ENCODE measurements around the gene NOP14.
"Not testable (repeated sequence)": the region's sequence is repeated elsewhere in the genome, so short reads cannot be mapped to it uniquely, and the experiment has no call there.

NOP14 gene

GRCh38 chr4:2942532-2943363 lies 20.5 kb downstream of the NOP14 start:
- DNase-seq (ENCODE audit: low read depth) = no peak

GRCh38 chr4:2942037-2942531 lies 21.1 kb downstream of the NOP14 start:
- no peak for DNase-seq (ENCODE audit: low read depth)

GRCh38 chr4:2941138-2942036 lies 21.8 kb downstream of the NOP14 start:
- no peak for DNase-seq (ENCODE audit: low read depth)

- no peak for DNase-seq (ENCODE audit: low read depth)
Measured at GRCh38 chr4:2940267-2941137, 22.7 kb downstream of the NOP14 start.

- no peak for DNase-seq (ENCODE audit: low read depth)
Measured at GRCh38 chr4:2939383-2940243, 23.6 kb downstream of the NOP14 start.

GRCh38 chr4:2938906-2939305 lies 24.3 kb downstream of the NOP14 start:
- no peak for DNase-seq (ENCODE audit: low read depth)

- DNase-seq (ENCODE audit: low read depth) = not testable (repeated sequence)
Measured at GRCh38 chr4:2938411-2938810, 24.8 kb downstream of the NOP14 start.

GRCh38 chr4:2937986-2938385 lies 25.2 kb downstream of the NOP14 start:
- DNase-seq (ENCODE audit: low read depth) = no peak

GRCh38 chr4:2937146-2937857 lies 25.9 kb downstream of the NOP14 start:
- DNase-seq (ENCODE audit: low read depth) = no peak

- DNase-seq (ENCODE audit: low read depth) = peak; percentile 26
Measured at GRCh38 chr4:2936773-2937145, 26.4 kb downstream of the NOP14 start.

- DNase-seq (ENCODE audit: low read depth) = no peak
Measured at GRCh38 chr4:2935762-2936743, 27.2 kb downstream of the NOP14 start.

GRCh38 chr4:2934813-2935761 lies 28.1 kb downstream of the NOP14 start:
- peak; percentile 41 for DNase-seq (ENCODE audit: low read depth)

GRCh38 chr4:2934077-2934812 lies 29.0 kb downstream of the NOP14 start:
- DNase-seq (ENCODE audit: low read depth) = no peak

GRCh38 chr4:2933566-2934076 lies 29.6 kb downstream of the NOP14 start:
- DNase-seq (ENCODE audit: low read depth) = no peak

GRCh38 chr4:2932951-2933565 lies 30.1 kb downstream of the NOP14 start:
- no peak for DNase-seq (ENCODE audit: low read depth)

- DNase-seq (ENCODE audit: low read depth) = no peak
Measured at GRCh38 chr4:2932321-2932950, 30.8 kb downstream of the NOP14 start.

Data from GM04503 (cell line).